Limb (tissue), 2 donors: Measurements from ENCODE around the gene CHD1L.
A peak's percentile ranks its signal among the peaks of the same experiment; 100 is the strongest.
"Not testable (repeated sequence)": the region's sequence is repeated elsewhere in the genome, so short reads cannot be mapped to it uniquely, and the experiment has no call there.

Experiments
- DNase-seq, 2 donors: peaks; one replicate each; pipeline ENCODE4 v3.0.0-alpha.2; 2016; ENCODE audit errors: extremely low spot score in 2 of 2

CHD1L gene

DNA sequence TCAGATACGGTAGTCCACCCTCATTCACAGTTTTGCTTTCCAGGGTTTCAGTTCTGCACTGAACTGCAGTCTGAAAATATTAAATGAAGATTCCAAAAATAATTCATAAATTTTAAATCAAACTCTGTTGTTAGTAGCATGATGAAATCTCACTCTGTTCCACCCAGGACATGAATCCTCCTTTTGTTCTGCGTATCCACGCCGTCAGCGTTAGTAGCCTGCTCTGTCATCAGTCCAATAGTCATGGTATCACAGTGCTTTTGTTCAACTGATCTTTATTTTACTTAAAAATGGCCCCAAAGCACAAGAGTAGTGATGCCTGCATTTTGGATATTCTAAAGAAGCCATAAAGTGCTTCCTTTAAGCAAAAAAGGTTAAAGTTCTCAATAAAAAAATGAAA is 23.9 kb downstream of the CHD1L start:
- DNase-seq = no peak

GRCh38 chr1:147267711-147268110 is 25.2 kb downstream of the CHD1L start:
- no peak for DNase-seq

DNA sequence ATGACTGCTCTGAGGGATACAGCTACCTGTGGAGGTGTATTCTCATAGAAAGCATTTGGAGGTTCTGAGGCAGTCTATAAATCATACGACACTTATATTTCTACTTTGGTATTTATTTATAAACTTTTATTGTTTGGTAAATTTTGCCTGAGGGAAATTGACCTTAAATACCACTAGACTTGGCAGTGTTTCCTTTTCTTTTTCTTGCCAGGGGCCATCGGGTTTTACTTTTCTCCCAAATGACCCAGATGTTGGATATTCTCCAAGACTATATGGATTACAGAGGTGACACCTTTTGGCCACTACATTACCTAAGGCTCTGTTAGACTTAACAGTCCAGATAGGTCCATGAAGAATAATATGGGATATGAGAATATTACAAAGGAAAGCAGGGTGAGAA is 28.2 kb downstream of the CHD1L start:
- no peak for DNase-seq

- DNase-seq = no peak
Observed at GRCh38 chr1:147272042-147272441, 29.6 kb downstream of the CHD1L start.

DNA sequence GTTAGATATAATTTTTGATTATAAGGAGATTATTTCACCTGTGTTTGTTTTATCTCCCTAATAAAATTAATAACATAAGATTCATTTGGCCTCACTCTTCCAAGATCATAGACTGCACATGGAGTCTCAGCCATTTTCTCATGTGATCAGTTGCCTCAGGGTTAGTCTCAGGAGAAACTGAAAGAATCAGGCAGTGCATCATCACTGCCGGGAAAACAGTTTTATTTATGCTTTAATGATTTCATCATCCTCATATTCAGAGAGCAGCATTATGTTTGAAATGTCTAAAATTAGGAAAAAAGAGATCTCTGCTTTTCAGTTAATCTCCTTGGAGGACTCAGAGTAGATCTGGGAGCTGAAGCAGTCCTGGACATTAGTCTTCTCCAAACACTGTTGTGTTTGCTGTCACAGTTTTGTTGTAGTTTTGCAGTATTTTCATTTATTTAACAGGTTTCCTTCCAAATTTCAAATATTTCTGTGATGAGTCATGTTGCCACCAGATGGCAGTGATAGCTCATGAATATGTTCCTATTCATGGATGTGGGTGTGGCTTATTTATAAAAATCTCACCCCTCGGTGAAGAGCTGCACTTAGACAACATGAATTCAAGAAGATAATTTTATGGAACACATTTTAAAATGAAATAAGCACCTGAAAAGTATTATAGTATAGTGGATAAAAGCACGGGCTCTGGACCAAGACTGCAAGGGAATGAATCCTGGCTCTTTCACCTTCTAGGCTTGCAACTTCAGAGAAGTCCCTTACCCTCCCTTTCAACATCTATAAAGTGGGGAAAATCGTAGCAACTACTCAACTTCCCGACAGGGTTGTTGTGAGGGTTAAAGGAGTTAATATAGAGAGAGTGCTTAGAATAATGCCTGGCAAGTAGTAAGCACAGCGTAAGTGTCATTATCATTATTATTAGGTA is 31.2 kb downstream of the CHD1L start:
- peak in 1 of 2 donors; percentile 73 for DNase-seq

DNA sequence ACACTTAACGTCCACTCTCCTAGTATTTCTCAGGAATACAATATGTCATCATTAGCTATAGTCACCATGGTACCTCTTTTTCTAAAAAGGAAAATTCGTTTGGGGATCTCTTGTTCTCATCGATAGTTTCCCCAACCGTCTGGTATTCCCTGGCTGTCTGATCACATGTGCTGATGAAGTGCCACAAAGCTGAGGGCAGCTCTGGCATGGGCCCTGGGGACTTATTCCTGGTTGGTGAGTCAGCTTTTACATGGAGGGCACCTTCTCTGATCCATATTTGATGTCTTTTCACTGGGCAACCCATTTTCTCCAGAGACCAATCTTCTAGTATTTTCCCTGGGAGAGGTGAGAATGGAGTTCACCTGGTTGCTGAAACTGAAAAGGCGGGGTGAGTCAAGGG is 39.5 kb downstream of the CHD1L start:
- no peak for DNase-seq

- DNase-seq = no peak
Observed at GRCh38 chr1:147283011-147283410, 40.5 kb downstream of the CHD1L start.

- no peak for DNase-seq
Observed at GRCh38 chr1:147287133-147287865, 44.8 kb downstream of the CHD1L start.

DNA sequence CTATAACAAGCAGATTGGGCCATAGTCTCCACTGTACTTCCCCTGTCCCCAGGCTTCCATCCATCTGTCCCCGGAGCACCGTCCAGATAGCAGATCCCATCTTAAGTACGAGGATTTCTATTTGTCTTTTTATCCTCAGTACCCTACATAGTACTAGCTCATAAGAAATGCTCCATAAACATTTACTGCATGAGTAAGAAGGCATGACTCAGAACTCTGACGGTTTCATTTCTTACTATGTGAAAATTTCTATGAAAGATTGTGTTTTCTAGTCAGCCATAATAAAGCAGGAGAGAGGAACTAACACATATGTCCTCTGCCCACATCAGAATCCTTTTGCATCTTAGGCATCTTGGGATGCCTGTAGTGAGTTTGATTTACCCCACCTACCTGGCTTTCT is 49.5 kb downstream of the CHD1L start:
- DNase-seq = no peak

- no peak for DNase-seq
Observed at GRCh38 chr1:147292631-147293251, 50.3 kb downstream of the CHD1L start.

GRCh38 chr1:147297438-147297837 is 55.0 kb downstream of the CHD1L start:
- DNase-seq = no peak

GRCh38 chr1:147305803-147306202 is 63.3 kb downstream of the CHD1L start:
- DNase-seq = not testable (repeated sequence)

DNA sequence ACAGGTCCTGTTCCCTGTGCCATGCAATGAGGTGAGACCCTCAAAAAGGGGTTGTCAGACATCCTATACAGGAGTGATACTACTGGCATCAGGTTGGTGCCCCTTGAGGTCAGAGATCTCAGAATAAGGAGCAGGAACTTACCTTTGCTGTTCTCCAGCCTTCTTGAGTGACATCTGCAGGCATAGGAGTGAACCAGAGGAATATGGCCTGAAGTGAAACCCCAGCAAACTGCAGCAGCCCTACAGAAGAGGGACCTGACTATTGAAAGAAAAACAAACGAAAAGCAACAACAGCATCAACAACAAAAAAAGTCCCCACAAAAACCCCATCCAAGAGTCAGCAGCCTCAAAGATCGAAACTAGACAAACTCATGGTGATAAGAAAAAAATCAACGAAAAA is 74.5 kb downstream of the CHD1L start:
- DNase-seq = no peak

DNA sequence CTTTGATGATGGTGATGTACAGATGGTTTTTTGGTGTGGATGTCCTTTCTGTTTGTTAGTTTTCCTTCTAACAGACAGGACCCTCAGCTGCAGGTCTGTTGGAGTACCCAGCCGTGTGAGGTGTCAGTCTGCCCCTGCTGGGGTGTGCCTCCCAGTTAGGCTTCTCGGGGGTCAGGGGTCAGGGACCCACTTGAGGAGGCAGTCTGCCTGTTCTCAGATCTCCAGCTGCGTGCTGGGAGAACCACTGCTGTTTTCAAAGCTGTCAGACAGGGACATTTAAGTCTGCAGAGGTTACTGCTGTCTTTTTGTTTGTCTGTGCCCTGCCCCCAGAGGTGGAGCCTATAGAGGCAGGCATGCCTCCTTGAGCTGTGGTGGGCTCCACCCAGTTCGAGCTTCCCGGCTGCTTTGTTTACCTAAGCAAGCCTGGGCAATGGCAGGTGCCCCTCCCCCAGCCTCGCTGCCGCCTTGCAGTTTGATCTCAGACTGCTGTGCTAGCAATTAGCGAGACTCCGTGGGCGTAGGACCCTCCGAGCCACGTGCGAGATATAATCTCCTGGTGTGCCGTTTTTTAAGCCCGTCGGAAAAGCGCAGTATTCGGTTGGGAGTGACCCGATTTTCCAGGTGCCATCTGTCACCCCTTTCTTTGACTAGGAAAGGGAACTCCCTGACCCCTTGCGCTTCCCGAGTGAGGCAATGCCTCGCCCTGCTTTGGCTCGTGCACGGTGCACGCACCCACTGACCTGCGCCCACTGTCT is 84.6 kb downstream of the CHD1L start:
- DNase-seq = not testable (repeated sequence)

- peak in 1 of 2 donors; percentile 34 for DNase-seq
Observed at GRCh38 chr1:147334292-147334691, 91.8 kb downstream of the CHD1L start.

- DNase-seq = no peak
Observed at GRCh38 chr1:147336291-147336690, 93.8 kb downstream of the CHD1L start.

DNA sequence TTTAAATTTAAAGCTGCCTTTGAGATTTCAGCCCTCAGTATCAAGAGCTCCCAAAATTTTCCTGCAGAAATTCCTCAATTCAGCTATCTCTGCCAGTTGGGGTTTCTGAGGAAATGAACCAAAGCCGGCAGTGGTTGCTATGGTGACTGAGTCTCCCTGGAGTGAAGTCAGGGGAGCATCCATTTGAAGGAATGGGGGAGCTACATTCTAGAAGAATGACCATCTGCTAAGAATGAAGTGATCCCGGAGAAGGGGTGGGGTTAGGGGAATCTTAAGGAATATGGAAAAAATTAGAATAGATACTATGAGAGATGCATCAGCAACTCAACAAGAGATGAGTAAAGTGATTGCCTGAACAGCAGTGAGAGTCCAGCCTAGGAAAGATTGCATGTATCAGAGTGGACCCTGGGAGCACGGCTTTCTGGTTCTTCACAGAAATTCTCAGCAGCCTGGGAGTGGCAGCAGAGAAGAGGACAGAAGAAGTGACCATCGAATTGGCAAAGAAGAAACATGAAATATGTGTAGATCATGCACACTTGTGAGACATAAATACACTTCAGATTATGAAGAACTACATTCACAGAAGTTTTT is 94.7 kb downstream of the CHD1L start:
- DNase-seq = peak; percentile 29 to 54

- no peak for DNase-seq
Observed at GRCh38 chr1:147338571-147338970, 96.1 kb downstream of the CHD1L start.

- no peak for DNase-seq
Observed at GRCh38 chr1:147341246-147341645, 98.8 kb downstream of the CHD1L start.
